Stimulated activated memory B cell treated with anti-CD40 and anti-IgM and Interleukin-4, amounts not matched to agents 10 μg/mL and 1 μg/mL and 100 μg/mL, for 72 hours (primary cell): ENCODE measurements around the gene TBCK.

Experiments used
- ATAC-seq: fragments of 150-1000 bp; cut with Tn5 transposase; 2 replicates; pipeline ENCODE4 v1.10.0; 2021
- H3K27ac Mint-ChIP-seq: one replicate; pipeline ENCODE4 v1.8.0; 2022; ENCODE audit warnings: mild to moderate bottlenecking, mixed read lengths
- H3K27me3 Mint-ChIP-seq: one replicate; pipeline ENCODE4 v1.8.0; 2022; ENCODE audit warnings: mixed read lengths
- H3K36me3 Mint-ChIP-seq: one replicate; pipeline ENCODE4 v1.8.0; 2022; ENCODE audit warnings: mixed read lengths
- H3K4me1 Mint-ChIP-seq: one replicate; pipeline ENCODE4 v1.8.0; 2022; ENCODE audit warnings: mixed read lengths
- H3K4me3 Mint-ChIP-seq: one replicate; pipeline ENCODE4 v1.8.0; 2022; ENCODE audit warnings: mild to moderate bottlenecking, moderate library complexity, mixed read lengths
- H3K9me3 Mint-ChIP-seq: one replicate; pipeline ENCODE4 v1.8.0; 2022; ENCODE audit warnings: mixed read lengths

The TBCK gene

GRCh38 chr4:106315968-106316772 lies at the start of gene TBCK, which contains the start of gene AIMP1:
Gene TBCK (minus strand): TSS chr4:106316209. CDS start chr4:106308960, 7,249 bp downstream.
Gene AIMP1 (plus strand): TSS chr4:106316550. CDS start chr4:106325010, 8,460 bp downstream.
- no peaks in the 10 kb centered on the region for H3K9me3 Mint-ChIP-seq
- no peak within 1 kb of the TSS for H3K27ac Mint-ChIP-seq
- H3K36me3 Mint-ChIP-seq: peaks cover 18% of the 10 kb centered on the region
- peaks cover 18% of the 10 kb centered on the region for H3K4me1 Mint-ChIP-seq
- H3K27me3 Mint-ChIP-seq: no peaks in the 10 kb centered on the region
- peak; percentile 97 for ATAC-seq
- peak within 1 kb of the TSS; percentile 80 for H3K4me3 Mint-ChIP-seq

DNA sequence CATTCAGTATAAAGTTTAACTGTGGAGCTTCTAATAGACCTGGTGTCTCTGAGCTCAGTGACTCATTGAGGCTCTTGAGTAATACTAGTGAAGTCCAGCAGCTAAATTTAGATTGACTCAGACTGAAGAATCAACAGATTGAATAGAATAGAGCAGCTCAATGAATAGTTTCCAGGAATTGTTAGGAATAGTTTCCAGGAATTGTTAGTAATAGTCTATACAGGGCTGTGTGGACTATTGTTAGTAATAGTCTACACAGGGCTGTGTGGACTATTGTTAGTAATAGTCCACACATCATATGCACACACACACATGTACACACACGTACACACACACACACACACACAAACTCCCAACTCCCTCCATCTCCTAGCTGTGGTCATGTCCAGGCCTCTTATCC lies 49.6 kb upstream of the TBCK start:
- no peaks in the 10 kb centered on the region for H3K36me3 Mint-ChIP-seq
- no peak overlapping the region for H3K27ac Mint-ChIP-seq
- ATAC-seq: no peak
- H3K27me3 Mint-ChIP-seq: peaks cover 12% of the 10 kb centered on the region
- no peaks in the 10 kb centered on the region for H3K4me1 Mint-ChIP-seq
- H3K4me3 Mint-ChIP-seq: no peak overlapping the region
- H3K9me3 Mint-ChIP-seq: no peaks in the 10 kb centered on the region

DNA sequence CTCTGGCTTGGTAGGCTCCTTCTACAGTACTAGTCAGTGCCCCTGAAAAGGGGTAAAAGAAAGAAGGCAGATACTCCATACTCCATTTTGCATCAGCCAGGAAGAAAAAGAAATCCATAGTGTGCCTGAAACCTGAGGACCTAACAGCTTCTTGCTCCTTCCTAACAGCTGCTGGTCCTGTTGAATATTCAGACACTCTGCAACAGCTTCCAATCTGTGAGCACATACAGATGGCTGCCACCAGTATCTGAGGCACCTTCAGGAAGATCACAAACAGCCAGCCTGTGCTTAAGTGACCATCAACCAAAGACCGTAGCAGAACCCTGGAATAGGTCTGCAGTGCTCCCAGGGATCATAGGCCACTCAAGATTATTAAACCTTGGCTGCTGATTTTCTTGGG lies 48.3 kb upstream of the TBCK start:
- Mint-ChIP-seq H3K4me1 (no peaks in the 10 kb centered on the region), H3K27ac (no peak overlapping the region), H3K4me3 (no peak overlapping the region), H3K9me3 (no peaks in the 10 kb centered on the region), H3K36me3 (no peaks in the 10 kb centered on the region), H3K27me3 (peaks cover 12% of the 10 kb centered on the region)
- no peak for ATAC-seq

DNA sequence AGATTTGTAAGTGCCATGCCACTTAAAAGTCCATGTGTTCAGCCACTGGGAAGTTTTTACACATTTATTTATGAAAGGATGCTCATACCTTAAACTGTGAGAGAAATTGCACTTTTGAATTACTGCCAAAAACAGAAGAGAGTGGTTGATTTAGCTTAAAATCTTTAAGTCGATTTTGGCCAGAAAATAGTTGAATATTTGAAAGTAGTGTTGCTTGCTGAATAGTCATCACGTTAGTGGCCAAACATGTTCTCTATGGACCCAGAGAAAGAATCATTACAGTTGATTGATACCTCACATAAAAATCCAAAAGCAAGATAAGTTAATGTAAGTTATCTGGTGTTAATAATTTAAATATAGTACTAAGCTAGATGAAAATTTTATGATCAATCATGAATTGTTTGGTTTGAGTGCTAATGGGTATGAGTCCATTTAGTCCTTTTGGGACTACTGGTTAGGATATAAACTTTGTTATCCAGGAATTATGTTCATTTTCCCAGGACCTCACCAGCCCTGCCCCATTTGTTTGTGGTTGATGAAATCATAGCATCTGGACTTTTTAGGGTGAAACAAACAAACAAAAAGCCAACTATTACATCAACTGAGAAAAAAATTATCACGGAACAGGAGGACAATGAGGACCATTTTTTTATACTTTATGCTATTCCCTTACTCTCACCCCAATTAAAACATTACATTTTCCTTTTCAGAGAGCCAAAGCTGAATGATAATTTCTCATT lies 46.2 kb upstream of the TBCK start:
- Mint-ChIP-seq H3K4me1 (no peaks in the 10 kb centered on the region), H3K9me3 (peaks cover 2% of the 10 kb centered on the region), H3K27ac (no peak overlapping the region), H3K4me3 (no peak overlapping the region), H3K27me3 (peaks cover 12% of the 10 kb centered on the region), H3K36me3 (no peaks in the 10 kb centered on the region)
- no peak for ATAC-seq

GRCh38 chr4:106358899-106359298 lies 42.9 kb upstream of the TBCK start:
- ATAC-seq: no peak
- Mint-ChIP-seq H3K27me3 (peaks cover 7% of the 10 kb centered on the region), H3K4me3 (no peak overlapping the region), H3K4me1 (peaks cover under 1% of the 10 kb centered on the region), H3K36me3 (no peaks in the 10 kb centered on the region), H3K27ac (no peak overlapping the region), H3K9me3 (peaks cover 2% of the 10 kb centered on the region)

- ATAC-seq: no peak
- Mint-ChIP-seq H3K27me3 (no peaks in the 10 kb centered on the region), H3K9me3 (peaks cover 2% of the 10 kb centered on the region), H3K4me3 (no peak overlapping the region), H3K4me1 (peaks cover 8% of the 10 kb centered on the region), H3K27ac (no peak overlapping the region), H3K36me3 (peaks cover 10% of the 10 kb centered on the region)
Measured at GRCh38 chr4:106355193-106355592, 39.2 kb upstream of the TBCK start.

DNA sequence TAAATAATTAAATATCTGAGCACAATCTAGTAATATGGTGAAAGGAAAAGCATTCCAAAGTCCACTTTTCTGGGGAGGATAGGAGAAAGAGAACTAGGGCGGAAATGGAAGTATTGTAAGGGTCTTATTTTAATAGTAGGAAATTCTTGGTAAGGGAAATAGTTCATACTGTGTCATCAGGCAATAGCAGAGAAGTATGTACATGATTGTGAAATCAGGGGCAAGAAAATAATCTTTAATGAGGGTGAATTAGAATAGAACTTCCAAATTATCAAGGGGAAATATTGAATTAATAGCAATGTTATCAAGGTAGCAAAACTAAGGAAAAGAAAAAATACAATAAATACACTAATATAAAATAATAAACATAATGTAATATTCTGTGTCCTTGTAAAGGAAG lies 37.8 kb upstream of the TBCK start:
- H3K27ac Mint-ChIP-seq: no peak overlapping the region
- H3K4me3 Mint-ChIP-seq: no peak overlapping the region
- H3K4me1 Mint-ChIP-seq: peaks cover 8% of the 10 kb centered on the region
- peaks cover 2% of the 10 kb centered on the region for H3K9me3 Mint-ChIP-seq
- no peaks in the 10 kb centered on the region for H3K27me3 Mint-ChIP-seq
- ATAC-seq: no peak
- H3K36me3 Mint-ChIP-seq: peaks cover 18% of the 10 kb centered on the region

- H3K27ac Mint-ChIP-seq: no peak overlapping the region
- no peak overlapping the region for H3K4me3 Mint-ChIP-seq
- H3K36me3 Mint-ChIP-seq: peaks cover 36% of the 10 kb centered on the region
- no peak for ATAC-seq
- no peaks in the 10 kb centered on the region for H3K9me3 Mint-ChIP-seq
- no peaks in the 10 kb centered on the region for H3K27me3 Mint-ChIP-seq
- peaks cover 8% of the 10 kb centered on the region for H3K4me1 Mint-ChIP-seq
Measured at GRCh38 chr4:106351016-106351415, 35.0 kb upstream of the TBCK start.

DNA sequence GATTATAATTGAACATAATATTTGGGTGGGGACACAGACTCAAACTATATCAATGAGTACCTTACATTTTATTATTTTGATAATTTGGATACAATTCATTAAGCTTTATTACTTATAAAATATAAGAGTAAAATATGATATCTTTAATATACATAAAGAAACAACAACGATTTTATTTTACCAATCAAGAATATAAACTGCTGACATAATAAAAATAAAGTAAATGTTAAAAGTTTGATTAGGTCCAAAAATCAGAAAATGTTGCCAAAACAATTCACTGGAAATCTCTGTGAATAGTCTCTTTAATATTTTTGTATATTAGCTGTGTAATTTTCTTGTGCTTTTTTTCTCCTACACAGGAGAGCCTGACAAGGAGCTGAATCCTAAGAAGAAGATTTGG lies 31.2 kb upstream of the TBCK start:
- no peak overlapping the region for H3K27ac Mint-ChIP-seq
- peaks cover 15% of the 10 kb centered on the region for H3K4me1 Mint-ChIP-seq
- no peaks in the 10 kb centered on the region for H3K9me3 Mint-ChIP-seq
- H3K27me3 Mint-ChIP-seq: no peaks in the 10 kb centered on the region
- H3K4me3 Mint-ChIP-seq: no peak overlapping the region
- ATAC-seq: no peak
- peaks cover 57% of the 10 kb centered on the region for H3K36me3 Mint-ChIP-seq

- Mint-ChIP-seq H3K4me3 (no peak overlapping the region), H3K36me3 (peaks cover 74% of the 10 kb centered on the region), H3K9me3 (peaks cover 5% of the 10 kb centered on the region), H3K27me3 (no peaks in the 10 kb centered on the region), H3K4me1 (peaks cover 40% of the 10 kb centered on the region), H3K27ac (no peak overlapping the region)
- no peak for ATAC-seq
Measured at GRCh38 chr4:106344647-106344970, 28.6 kb upstream of the TBCK start.

GRCh38 chr4:106343865-106344646 lies 28.0 kb upstream of the TBCK start:
- Mint-ChIP-seq H3K9me3 (peaks cover 5% of the 10 kb centered on the region), H3K27ac (no peak overlapping the region), H3K36me3 (peaks cover 76% of the 10 kb centered on the region), H3K4me1 (peaks cover 42% of the 10 kb centered on the region), H3K4me3 (no peak overlapping the region), H3K27me3 (no peaks in the 10 kb centered on the region)
- ATAC-seq: no peak

GRCh38 chr4:106340774-106341173 lies 24.8 kb upstream of the TBCK start:
- ATAC-seq: no peak
- Mint-ChIP-seq H3K36me3 (peaks cover 84% of the 10 kb centered on the region), H3K27me3 (no peaks in the 10 kb centered on the region), H3K4me1 (peaks cover 42% of the 10 kb centered on the region), H3K4me3 (no peak overlapping the region), H3K9me3 (peaks cover 13% of the 10 kb centered on the region), H3K27ac (no peak overlapping the region)

DNA sequence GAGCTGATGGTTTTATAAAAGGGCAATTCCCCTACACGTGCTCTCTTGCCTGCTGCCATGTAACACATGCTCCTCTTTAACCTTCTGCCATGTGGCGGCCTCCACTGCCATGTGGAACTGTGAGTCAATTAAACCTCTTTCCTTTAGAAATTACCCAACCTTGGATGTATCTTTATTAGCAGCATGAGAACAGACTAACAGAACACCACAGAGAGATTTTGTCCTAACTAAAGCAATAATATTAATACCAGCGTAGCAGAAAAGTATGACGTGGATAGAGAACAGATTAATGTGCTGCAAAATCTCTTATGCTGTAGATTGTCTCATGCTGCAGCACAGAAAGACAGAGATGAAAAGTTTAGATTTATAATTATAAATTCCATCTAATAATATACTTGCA lies 23.4 kb upstream of the TBCK start:
- peaks cover 13% of the 10 kb centered on the region for H3K9me3 Mint-ChIP-seq
- H3K27me3 Mint-ChIP-seq: no peaks in the 10 kb centered on the region
- no peak overlapping the region for H3K27ac Mint-ChIP-seq
- H3K4me3 Mint-ChIP-seq: no peak overlapping the region
- peaks cover 39% of the 10 kb centered on the region for H3K4me1 Mint-ChIP-seq
- ATAC-seq: no peak
- peaks cover 86% of the 10 kb centered on the region for H3K36me3 Mint-ChIP-seq

- Mint-ChIP-seq H3K4me3 (no peak overlapping the region), H3K36me3 (peaks cover 86% of the 10 kb centered on the region), H3K9me3 (peaks cover 13% of the 10 kb centered on the region), H3K27me3 (no peaks in the 10 kb centered on the region), H3K4me1 (peaks cover 31% of the 10 kb centered on the region), H3K27ac (no peak overlapping the region)
- no peak for ATAC-seq
Measured at GRCh38 chr4:106338671-106339070, 22.7 kb upstream of the TBCK start.

GRCh38 chr4:106337916-106338315 lies 21.9 kb upstream of the TBCK start:
- no peak for ATAC-seq
- H3K27me3 Mint-ChIP-seq: no peaks in the 10 kb centered on the region
- H3K27ac Mint-ChIP-seq: no peak overlapping the region
- peaks cover 89% of the 10 kb centered on the region for H3K36me3 Mint-ChIP-seq
- H3K4me3 Mint-ChIP-seq: no peak overlapping the region
- peaks cover 31% of the 10 kb centered on the region for H3K4me1 Mint-ChIP-seq
- H3K9me3 Mint-ChIP-seq: peaks cover 13% of the 10 kb centered on the region
